HCT116 (cell line): Measurements from ENCODE around the gene KCNJ10. TPM values are rescaled to one million over a fixed set of nuclear protein-coding genes. Genes with fewer than 3 reads are reported as not detected.

Source experiments
- ATAC-seq: fragments of 200-7000 bp; cut with Tn5 transposase; 2 replicates; pipeline ENCODE4 v1.9.1; 2020; ENCODE audit warnings: mild to moderate bottlenecking, moderate library complexity
- BruUV-seq: library from RNA; stranded (reverse); fragments of 400-500 nt; replicated peaks from 2 replicates; lab custom pipeline; 2021; lab: Mats Ljungman, UMichigan
- CTCF ChIA-PET: fragments of 300-600 bp; sonication (Branson Sonifier 250); formaldehyde crosslinking; loops from one replicate; lab custom pipeline; 2021; ENCODE audit warnings: antibody characterized with exemption; lab: Charles Lee
- POLR2A ChIA-PET: fragments of 300-600, 350-600 bp; sonication (Branson Sonifier 250); formaldehyde crosslinking; loops from one replicate; lab custom pipeline; 2021; ENCODE audit warnings: antibody characterized with exemption; lab: Charles Lee
- RAD21 ChIA-PET, 2 experiments: fragments of 300-600 bp; sonication (Branson Sonifier 250); formaldehyde crosslinking; loops; one replicate each; lab custom pipeline; 2023; ENCODE audit warnings: low total read pairs in 2 of 2; ENCODE audit not compliant: uncharacterized antibody in 2 of 2, unreplicated experiment in 2 of 2, low non-redundant PET in 1 of 2; lab: Charles Lee
- DNase-seq: peaks from one replicate; pipeline ENCODE4 v3.0.0-alpha.2; 2010; ENCODE audit warnings: low read depth, low spot score
- H2AFZ ChIP-seq: fragments of 200-600 bp; shearing (Covaris generic), sonication (generic); 2 replicates; pipeline ENCODE4 v1.6.1; 2017; ENCODE audit warnings: low read depth, mixed run types, mixed read lengths, antibody characterized with exemption, low read length; ENCODE audit not compliant: poor library complexity, severe bottlenecking
- H3K27ac ChIP-seq: 2 replicates; pipeline ENCODE4 v1.5.1; 2012; ENCODE audit warnings: low read depth, low read length
- H3K27me3 ChIP-seq: fragments of 200-600 bp; sonication (generic); 2 replicates; pipeline ENCODE4 v1.6.1; 2016; ENCODE audit warnings: mixed run types, low read length, mixed read lengths; ENCODE audit not compliant: insufficient read depth
- H3K36me3 ChIP-seq, 2 experiments: fragments of 200-500 bp in 1 of 2; fragments of 200-600 bp in 1 of 2; sonication (Bioruptor generic) in 1 of 2; sonication (generic) in 1 of 2; 2 replicates each; pipeline versions ENCODE4 v1.5.1 to v1.6.1; 2014 to 2016; ENCODE audit warnings: low read length in 2 of 2, inconsistent platforms in 1 of 2, mixed read lengths in 1 of 2, mixed run types in 1 of 2; ENCODE audit not compliant: insufficient read depth in 2 of 2, control insufficient read depth in 1 of 2
- H3K4me1 ChIP-seq, 2 experiments: fragments of 200-600 bp in 1 of 2; sonication (generic) in 1 of 2; 2 replicates each; pipeline versions ENCODE4 v1.5.1 to v1.6.1; 2012 to 2017; ENCODE audit warnings: low read length in 2 of 2, inconsistent platforms in 1 of 2, mild to moderate bottlenecking in 1 of 2, mixed read lengths in 1 of 2, mixed run types in 1 of 2, moderate library complexity in 1 of 2; ENCODE audit not compliant: insufficient read depth in 2 of 2, control insufficient read depth in 1 of 2
- H3K4me2 ChIP-seq: fragments of 200-600 bp; sonication (generic); 2 replicates; pipeline ENCODE4 v1.6.1; 2017; ENCODE audit warnings: mixed run types, low read length, mixed read lengths
- H3K4me3 ChIP-seq, 2 experiments: fragments of 200-600 bp in 1 of 2; sonication (generic) in 1 of 2; replicated peaks in 1 of 2; 2 replicates each; pipeline ENCODE4 v1.5.1; 2011 to 2016; ENCODE audit warnings: low read length in 2 of 2, control low read depth in 1 of 2, low read depth in 1 of 2, mild to moderate bottlenecking in 1 of 2, mixed read lengths in 1 of 2, mixed run types in 1 of 2
- H3K79me2 ChIP-seq: fragments of 200-600 bp; sonication (generic); 2 replicates; pipeline ENCODE4 v1.6.1; 2017; ENCODE audit warnings: mild to moderate bottlenecking, mixed run types, low read length, moderate library complexity, mixed read lengths; ENCODE audit not compliant: insufficient read depth
- H3K9ac ChIP-seq: fragments of 200-600 bp; sonication (generic); 2 replicates; pipeline ENCODE4 v1.6.1; 2016; ENCODE audit warnings: low read length, mixed read lengths
- H3K9me2 ChIP-seq: fragments of 200-600 bp; sonication (generic), shearing (Covaris generic); 2 replicates; pipeline ENCODE4 v1.6.1; 2017; ENCODE audit warnings: mixed run types, mild to moderate bottlenecking, moderate library complexity; ENCODE audit not compliant: insufficient read depth
- H3K9me3 ChIP-seq, 2 experiments: fragments of 200-500 bp in 1 of 2; fragments of 200-600 bp in 1 of 2; sonication (Bioruptor generic) in 1 of 2; sonication (generic) in 1 of 2; 2 replicates each; pipeline ENCODE4 v1.6.1; 2014 to 2017; ENCODE audit warnings: low read length in 2 of 2, mixed read lengths in 2 of 2, inconsistent platforms in 1 of 2, low read depth in 1 of 2, mild to moderate bottlenecking in 1 of 2, mixed run types in 1 of 2, moderate library complexity in 1 of 2; ENCODE audit not compliant: control insufficient read depth in 1 of 2, insufficient read depth in 1 of 2
- H4K20me1 ChIP-seq: fragments of 200-600 bp; sonication (generic), shearing (Covaris generic); 2 replicates; pipeline ENCODE4 v1.6.1; 2017; ENCODE audit warnings: mixed run types, mild to moderate bottlenecking, moderate library complexity; ENCODE audit not compliant: insufficient read depth
- CEBPB ChIP-seq: IDR thresholded peaks from 2 replicates; pipeline ENCODE4 v1.6.1; 2012; ENCODE audit warnings: low read depth
- EZH2 ChIP-seq: fragments of 200-600 bp; sonication (generic); IDR thresholded peaks from 2 replicates; pipeline ENCODE4 v1.6.1; 2017; ENCODE audit warnings: antibody characterized with exemption, mixed run types
- EZH2phosphoT487 ChIP-seq: fragments of 200-600 bp; IDR thresholded peaks from 2 replicates; pipeline ENCODE4 v1.6.1; 2018; ENCODE audit warnings: antibody characterized with exemption, borderline replicate concordance
- POLR2A ChIP-seq: IDR thresholded peaks from 2 replicates; pipeline ENCODE4 v1.7.0; 2011; ENCODE audit warnings: borderline replicate concordance; ENCODE audit not compliant: insufficient read depth, insufficient read length; ENCODE audit errors: extremely low read depth
- ZFX ChIP-seq: fragments of 450-650 bp; IDR thresholded peaks from 2 replicates; pipeline ENCODE4 v1.6.1; 2017
- ZNF274 ChIP-seq: fragments of 200-500 bp; sonication (Bioruptor generic); IDR thresholded peaks from 2 replicates; pipeline ENCODE4 v1.6.1; 2014; ENCODE audit warnings: mild to moderate bottlenecking, low read depth, low read length, inconsistent platforms
- intact Hi-C: fragments of 100-400 bp; cut with micrococcal nuclease; formaldehyde crosslinking; loops from 2 replicates; pipeline ENCODE4 v1.10.0; 2022
- total RNA-seq: library from RNA; stranded (reverse); gene quantifications from one replicate; pipeline ENCODE4 v1.2.1, GENCODE V29; 2021; ENCODE audit not compliant: unreplicated experiment
- TF ChIP-seq, protein P1 (sequence below), 3 experiments: fragments of 200-600 bp in 1 of 3; sonication (generic) in 1 of 3; IDR thresholded peaks in 2 of 3; conservative IDR thresholded peaks in 1 of 3; 2 replicates each; pipeline ENCODE4 v1.5.1; 2012 to 2017; ENCODE audit warnings: low read depth in 2 of 3, low read length in 2 of 3, antibody characterized with exemption in 1 of 3, borderline replicate concordance in 1 of 3, control low read depth in 1 of 3, mild to moderate bottlenecking in 1 of 3, mixed read lengths in 1 of 3, mixed run types in 1 of 3, moderate library complexity in 1 of 3; ENCODE audit not compliant: insufficient read depth in 1 of 3

Gene KCNJ10
- total RNA-seq, 1 experiment from 2014 or later = 0.57 TPM

GRCh38 chr1:160116283-160117147 lies 46.6 kb upstream of the KCNJ10 start:
- Histone ChIP-seq H3K27ac (no peak overlapping the region), H3K9me2 (no peaks in the 10 kb centered on the region), H3K4me3 (no peak overlapping the region), H3K36me3 (no peaks in the 10 kb centered on the region), H3K4me1 (0 out of 4 replicates have a peak, but pooled peaks cover 0 to 4% of the 10 kb centered on the region in 2 experiments), H2AFZ (no peak overlapping the region), H3K4me2 (no peak overlapping the region), H3K79me2 (no peaks in the 10 kb centered on the region), H3K27me3 (no peaks in the 10 kb centered on the region), H3K9ac (no peak overlapping the region), H3K9me3 (no peaks in the 10 kb centered on the region), H4K20me1 (no peaks in the 10 kb centered on the region)
- intact Hi-C loops = no loop called here
- ChIA-PET CTCF (interaction anchor here (0.8 kb wide), 1 partner anchor 8 kb away, joined by 3 read pairs; no protein-coding TSS in a partner anchor), POLR2A (no interaction called here), RAD21 (no interaction called here)
- DNase-seq (no peak), ATAC-seq (0 out of 2 replicates have a peak, but pooled peaks have one; percentile 29)
- no TSS peak for BruUV-seq
- TF ChIP-seq ZNF274 (no peak), POLR2A (no peak), CEBPB (no peak), EZH2phosphoT487 (no peak), ZFX (no peak), EZH2 (no peak)
- TF ChIP-seq, protein P1, sequence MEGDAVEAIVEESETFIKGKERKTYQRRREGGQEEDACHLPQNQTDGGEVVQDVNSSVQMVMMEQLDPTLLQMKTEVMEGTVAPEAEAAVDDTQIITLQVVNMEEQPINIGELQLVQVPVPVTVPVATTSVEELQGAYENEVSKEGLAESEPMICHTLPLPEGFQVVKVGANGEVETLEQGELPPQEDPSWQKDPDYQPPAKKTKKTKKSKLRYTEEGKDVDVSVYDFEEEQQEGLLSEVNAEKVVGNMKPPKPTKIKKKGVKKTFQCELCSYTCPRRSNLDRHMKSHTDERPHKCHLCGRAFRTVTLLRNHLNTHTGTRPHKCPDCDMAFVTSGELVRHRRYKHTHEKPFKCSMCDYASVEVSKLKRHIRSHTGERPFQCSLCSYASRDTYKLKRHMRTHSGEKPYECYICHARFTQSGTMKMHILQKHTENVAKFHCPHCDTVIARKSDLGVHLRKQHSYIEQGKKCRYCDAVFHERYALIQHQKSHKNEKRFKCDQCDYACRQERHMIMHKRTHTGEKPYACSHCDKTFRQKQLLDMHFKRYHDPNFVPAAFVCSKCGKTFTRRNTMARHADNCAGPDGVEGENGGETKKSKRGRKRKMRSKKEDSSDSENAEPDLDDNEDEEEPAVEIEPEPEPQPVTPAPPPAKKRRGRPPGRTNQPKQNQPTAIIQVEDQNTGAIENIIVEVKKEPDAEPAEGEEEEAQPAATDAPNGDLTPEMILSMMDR (IDR thresholded peaks at IDR 0.05 in 2 of 3, conservative IDR thresholded peaks at IDR 0.05 in 1 of 3; ENCODE audit: borderline replicate concordance in 1 of 3, insufficient read depth in 1 of 3, low read depth in 2 of 3, low read length in 2 of 3) = no peak
- TF ChIP-seq, all 23 proteins: peak for 0
